ENCODE data around the gene PARP12. TPM values are rescaled to one million over a fixed set of nuclear protein-coding genes. Genes with fewer than 3 reads are reported as not detected.

The PARP12 gene
- total RNA-seq, 1 donor from 2014 or later, result 63.3 TPM

Other genes starting within 250 kb of the PARP12 start
- 0.20 and 1.1 TPM in 2 replicates for gene TBXAS1, start 233.7 kb downstream of the PARP12 start, total RNA-seq
- 5.2 and 10.9 TPM in 2 replicates for gene KDM7A, start 114.0 kb upstream of the PARP12 start, total RNA-seq

Data from lung microvascular endothelial cell (primary cell).